Measurements from ENCODE around the gene TMEM218.

The TMEM218 gene

GRCh38 chr11:125114518-125114917 lies 3.1 kb upstream of the TMEM218 start:
- TF ChIP-seq ZFP30 (CRISPR knock-in tag; IDR thresholded peaks at IDR 0.05) (no peak), ARNTL (CRISPR knock-in tag; IDR thresholded peaks at IDR 0.05; ENCODE audit: borderline replicate concordance, low read depth) (no peak), ZNF8 (CRISPR knock-in tag; IDR thresholded peaks at IDR 0.05) (no peak), GLIS3 (CRISPR knock-in tag; IDR thresholded peaks at IDR 0.05) (no peak), CSDC2 (CRISPR knock-in tag; IDR thresholded peaks at IDR 0.05) (no peak), ESRRG (CRISPR knock-in tag; IDR thresholded peaks at IDR 0.05) (no peak), ISL1 (CRISPR knock-in tag; IDR thresholded peaks at IDR 0.05) (no peak), TCF4 (CRISPR knock-in tag; IDR thresholded peaks at IDR 0.05; ENCODE audit: borderline replicate concordance) (no peak), CSRNP3 (CRISPR knock-in tag; IDR thresholded peaks at IDR 0.05) (no peak), OSR1 (CRISPR knock-in tag; IDR thresholded peaks at IDR 0.05) (no peak), TOX (CRISPR knock-in tag; IDR thresholded peaks at IDR 0.05; ENCODE audit: borderline replicate concordance) (no peak), PPARA (CRISPR knock-in tag; IDR thresholded peaks at IDR 0.05; ENCODE audit: borderline replicate concordance) (no peak), PATZ1 (CRISPR knock-in tag; IDR thresholded peaks at IDR 0.05; ENCODE audit: borderline replicate concordance) (no peak), BACH2 (CRISPR knock-in tag; IDR thresholded peaks at IDR 0.05; ENCODE audit: borderline replicate concordance) (no peak), ZNF70 (CRISPR knock-in tag; IDR thresholded peaks at IDR 0.05) (no peak)
- TF ChIP-seq, protein P1, sequence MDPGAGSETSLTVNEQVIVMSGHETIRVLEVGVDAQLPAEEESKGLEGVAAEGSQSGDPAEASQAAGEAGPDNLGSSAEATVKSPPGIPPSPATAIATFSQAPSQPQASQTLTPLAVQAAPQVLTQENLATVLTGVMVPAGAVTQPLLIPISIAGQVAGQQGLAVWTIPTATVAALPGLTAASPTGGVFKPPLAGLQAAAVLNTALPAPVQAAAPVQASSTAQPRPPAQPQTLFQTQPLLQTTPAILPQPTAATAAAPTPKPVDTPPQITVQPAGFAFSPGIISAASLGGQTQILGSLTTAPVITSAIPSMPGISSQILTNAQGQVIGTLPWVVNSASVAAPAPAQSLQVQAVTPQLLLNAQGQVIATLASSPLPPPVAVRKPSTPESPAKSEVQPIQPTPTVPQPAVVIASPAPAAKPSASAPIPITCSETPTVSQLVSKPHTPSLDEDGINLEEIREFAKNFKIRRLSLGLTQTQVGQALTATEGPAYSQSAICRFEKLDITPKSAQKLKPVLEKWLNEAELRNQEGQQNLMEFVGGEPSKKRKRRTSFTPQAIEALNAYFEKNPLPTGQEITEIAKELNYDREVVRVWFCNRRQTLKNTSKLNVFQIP (CRISPR knock-in tag; IDR thresholded peaks at IDR 0.05; ENCODE audit: borderline replicate concordance, low read depth): no peak
- TF ChIP-seq, protein P2, sequence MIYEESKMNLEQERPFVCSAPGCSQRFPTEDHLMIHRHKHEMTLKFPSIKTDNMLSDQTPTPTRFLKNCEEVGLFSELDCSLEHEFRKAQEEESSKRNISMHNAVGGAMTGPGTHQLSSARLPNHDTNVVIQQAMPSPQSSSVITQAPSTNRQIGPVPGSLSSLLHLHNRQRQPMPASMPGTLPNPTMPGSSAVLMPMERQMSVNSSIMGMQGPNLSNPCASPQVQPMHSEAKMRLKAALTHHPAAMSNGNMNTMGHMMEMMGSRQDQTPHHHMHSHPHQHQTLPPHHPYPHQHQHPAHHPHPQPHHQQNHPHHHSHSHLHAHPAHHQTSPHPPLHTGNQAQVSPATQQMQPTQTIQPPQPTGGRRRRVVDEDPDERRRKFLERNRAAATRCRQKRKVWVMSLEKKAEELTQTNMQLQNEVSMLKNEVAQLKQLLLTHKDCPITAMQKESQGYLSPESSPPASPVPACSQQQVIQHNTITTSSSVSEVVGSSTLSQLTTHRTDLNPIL (CRISPR knock-in tag; IDR thresholded peaks at IDR 0.05; ENCODE audit: low read depth): no peak
- no peak for ATAC-seq

- no peak for ATAC-seq
- TF ChIP-seq, protein P3, sequence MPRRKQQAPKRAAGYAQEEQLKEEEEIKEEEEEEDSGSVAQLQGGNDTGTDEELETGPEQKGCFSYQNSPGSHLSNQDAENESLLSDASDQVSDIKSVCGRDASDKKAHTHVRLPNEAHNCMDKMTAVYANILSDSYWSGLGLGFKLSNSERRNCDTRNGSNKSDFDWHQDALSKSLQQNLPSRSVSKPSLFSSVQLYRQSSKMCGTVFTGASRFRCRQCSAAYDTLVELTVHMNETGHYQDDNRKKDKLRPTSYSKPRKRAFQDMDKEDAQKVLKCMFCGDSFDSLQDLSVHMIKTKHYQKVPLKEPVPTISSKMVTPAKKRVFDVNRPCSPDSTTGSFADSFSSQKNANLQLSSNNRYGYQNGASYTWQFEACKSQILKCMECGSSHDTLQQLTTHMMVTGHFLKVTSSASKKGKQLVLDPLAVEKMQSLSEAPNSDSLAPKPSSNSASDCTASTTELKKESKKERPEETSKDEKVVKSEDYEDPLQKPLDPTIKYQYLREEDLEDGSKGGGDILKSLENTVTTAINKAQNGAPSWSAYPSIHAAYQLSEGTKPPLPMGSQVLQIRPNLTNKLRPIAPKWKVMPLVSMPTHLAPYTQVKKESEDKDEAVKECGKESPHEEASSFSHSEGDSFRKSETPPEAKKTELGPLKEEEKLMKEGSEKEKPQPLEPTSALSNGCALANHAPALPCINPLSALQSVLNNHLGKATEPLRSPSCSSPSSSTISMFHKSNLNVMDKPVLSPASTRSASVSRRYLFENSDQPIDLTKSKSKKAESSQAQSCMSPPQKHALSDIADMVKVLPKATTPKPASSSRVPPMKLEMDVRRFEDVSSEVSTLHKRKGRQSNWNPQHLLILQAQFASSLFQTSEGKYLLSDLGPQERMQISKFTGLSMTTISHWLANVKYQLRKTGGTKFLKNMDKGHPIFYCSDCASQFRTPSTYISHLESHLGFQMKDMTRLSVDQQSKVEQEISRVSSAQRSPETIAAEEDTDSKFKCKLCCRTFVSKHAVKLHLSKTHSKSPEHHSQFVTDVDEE (CRISPR knock-in tag; IDR thresholded peaks at IDR 0.05): 0 out of 2 replicates have a peak, but pooled peaks have one; percentile 4
- TF ChIP-seq, protein P1 (CRISPR knock-in tag; IDR thresholded peaks at IDR 0.05; ENCODE audit: borderline replicate concordance, low read depth): no peak
- no peak for TF ChIP-seq TCF4 (CRISPR knock-in tag; IDR thresholded peaks at IDR 0.05; ENCODE audit: borderline replicate concordance)
- TF ChIP-seq ARNTL (CRISPR knock-in tag; IDR thresholded peaks at IDR 0.05; ENCODE audit: borderline replicate concordance, low read depth): no peak
- TF ChIP-seq ISL1 (CRISPR knock-in tag; IDR thresholded peaks at IDR 0.05): no peak
Measured at GRCh38 chr11:125112208-125112604, 780 bp upstream of the TMEM218 start.

- ATAC-seq: peak; percentile 29
- TF ChIP-seq CSDC2 (CRISPR knock-in tag; IDR thresholded peaks at IDR 0.05) (no peak), ISL1 (CRISPR knock-in tag; IDR thresholded peaks at IDR 0.05) (no peak), ARNTL (CRISPR knock-in tag; IDR thresholded peaks at IDR 0.05; ENCODE audit: borderline replicate concordance, low read depth) (no peak), SNAI2 (CRISPR knock-in tag; IDR thresholded peaks at IDR 0.05) (no peak), TOX (CRISPR knock-in tag; IDR thresholded peaks at IDR 0.05; ENCODE audit: borderline replicate concordance) (no peak), ZNF70 (CRISPR knock-in tag; IDR thresholded peaks at IDR 0.05) (no peak), GLIS3 (CRISPR knock-in tag; IDR thresholded peaks at IDR 0.05) (no peak), ZC3H10 (CRISPR knock-in tag; IDR thresholded peaks at IDR 0.05) (no peak), ZNF8 (CRISPR knock-in tag; IDR thresholded peaks at IDR 0.05) (no peak), ZNF565 (CRISPR knock-in tag; conservative IDR thresholded peaks at IDR 0.05; ENCODE audit: low read depth) (no peak), ZFP3 (CRISPR knock-in tag; IDR thresholded peaks at IDR 0.05) (no peak), RARB (CRISPR knock-in tag; IDR thresholded peaks at IDR 0.05) (no peak), TCF4 (CRISPR knock-in tag; IDR thresholded peaks at IDR 0.05; ENCODE audit: borderline replicate concordance) (no peak)
- TF ChIP-seq, protein P1 (CRISPR knock-in tag; IDR thresholded peaks at IDR 0.05; ENCODE audit: borderline replicate concordance, low read depth): no peak
- TF ChIP-seq, protein P2 (CRISPR knock-in tag; IDR thresholded peaks at IDR 0.05; ENCODE audit: low read depth): no peak
Measured at GRCh38 chr11:125111001-125111342, 454 bp downstream of the TMEM218 start.

Data from SK-N-SH treated with all-trans-retinoic acid at 6 μM for 48 hours (cell line).